ENCODE measurements around the gene SPPL3. TPM values are rescaled to one million over a fixed set of nuclear protein-coding genes. Genes with fewer than 3 reads are reported as not detected.

The SPPL3 gene
- total RNA-seq, 1 experiment from 2014 or later, result 39.7 TPM

GRCh38 chr12:120734210-120734609 is 169.9 kb downstream of the SPPL3 start:
- H3K4me2 ChIP-seq (ENCODE audit: low read length), result no peak overlapping the region
- TF ChIP-seq EGR1 (IDR thresholded peaks at IDR 0.05; ENCODE audit: low read depth) (no peak), REST (IDR thresholded peaks at IDR 0.05; ENCODE audit: low read depth) (no peak), ZBTB33 (IDR thresholded peaks at IDR 0.05; ENCODE audit: extremely low read depth, insufficient replicate concordance, low read length) (no peak), FOSL1 (IDR thresholded peaks at IDR 0.05; ENCODE audit: low read depth) (no peak), YY1 (IDR thresholded peaks at IDR 0.05; ENCODE audit: extremely low read depth, insufficient replicate concordance, low read depth, low read length) (no peak), TCF7L2 (IDR thresholded peaks at IDR 0.05; ENCODE audit: borderline replicate concordance, extremely low read depth, insufficient read depth, insufficient read length) (no peak), ATF3 (IDR thresholded peaks at IDR 0.05) (no peak), ZFX (IDR thresholded peaks at IDR 0.05) (no peak), EZH2phosphoT487 (IDR thresholded peaks at IDR 0.05; ENCODE audit: borderline replicate concordance) (no peak), SP1 (IDR thresholded peaks at IDR 0.05; ENCODE audit: low read depth) (no peak)
- H4K20me1 ChIP-seq (ENCODE audit: insufficient read depth), result no peaks in the 10 kb centered on the region
- H3K9me3 ChIP-seq (ENCODE audit: control insufficient read depth in 1 of 2, insufficient read depth in 1 of 2, low read depth in 1 of 2, low read length in 2 of 2), result no peaks in the 10 kb centered on the region
- no peak overlapping the region for H3K4me3 ChIP-seq (replicated peaks in 1 of 2; ENCODE audit: low read depth in 1 of 2, low read length in 2 of 2)
- ATAC-seq (no peak), DNase-seq (ENCODE audit: low read depth, low spot score) (no peak)
- H3K27ac ChIP-seq (ENCODE audit: low read depth, low read length), result no peak overlapping the region
- CTCF ChIA-PET, result no interaction called here
- no TSS peak for BruUV-seq (replicated peaks)
- H3K36me3 ChIP-seq (ENCODE audit: control insufficient read depth in 1 of 2, insufficient read depth in 2 of 2, low read length in 2 of 2), result peaks cover 0 to 4% of the 10 kb centered on the region in 2 experiments; a peak in 2 of 4 replicates
- H3K9me2 ChIP-seq (ENCODE audit: insufficient read depth), result no peaks in the 10 kb centered on the region
- H3K27me3 ChIP-seq (ENCODE audit: insufficient read depth, low read length), result no peaks in the 10 kb centered on the region
- no peaks in the 10 kb centered on the region for H3K4me1 ChIP-seq (ENCODE audit: control insufficient read depth in 1 of 2, insufficient read depth in 2 of 2, low read length in 2 of 2)
- H3K9ac ChIP-seq (ENCODE audit: low read length), result no peak overlapping the region
- H3K79me2 ChIP-seq (ENCODE audit: insufficient read depth, low read length), result no peaks in the 10 kb centered on the region
- POLR2A ChIA-PET, result no interaction called here
- RAD21 ChIA-PET (ENCODE audit: low non-redundant PET in 1 of 2, low total read pairs in 2 of 2, uncharacterized antibody in 2 of 2, unreplicated experiment in 2 of 2), result no interaction called here
- intact Hi-C loops (cut with micrococcal nuclease), result no loop called here
- H2AFZ ChIP-seq (ENCODE audit: low read depth, low read length, poor library complexity, severe bottlenecking), result no peak overlapping the region

Data from HCT116 (cell line).